ENCODE data around the gene THEMIS2. TPM values are rescaled to one million over a fixed set of nuclear protein-coding genes. Genes with fewer than 3 reads are reported as not detected.
A peak's percentile ranks its signal among the peaks of the same experiment; 100 is the strongest.
"Not testable (repeated sequence)": the region's sequence is repeated elsewhere in the genome, so short reads cannot be mapped to it uniquely, and the experiment has no call there.

THEMIS2 gene
- total RNA-seq, 2 experiments from 2014 or later, result 14.2 to 16.2 TPM

DNA sequence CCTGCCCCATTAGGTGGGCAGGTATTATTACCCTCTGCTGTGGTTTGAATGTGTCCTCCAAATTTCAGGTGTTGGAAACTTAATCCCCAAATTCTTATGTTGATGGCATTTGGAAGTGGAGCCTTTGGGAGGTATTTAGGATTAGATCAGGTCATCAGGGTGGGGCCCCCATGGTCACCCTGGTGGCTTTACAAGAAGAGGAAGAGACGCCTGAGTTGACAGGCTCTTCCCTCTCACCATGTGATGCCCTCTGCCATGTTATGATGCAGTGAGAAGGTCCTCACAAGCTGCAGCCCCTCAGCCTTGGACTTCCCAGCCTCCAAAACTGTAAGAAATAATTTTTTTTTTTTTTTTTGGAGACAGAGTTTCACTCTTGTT is 8.8 kb upstream of the THEMIS2 start:
- no peak for DNase-seq
- H3K9me3 Mint-ChIP-seq (ENCODE audit: low read depth), result no peaks in the 10 kb centered on the region
- H3K4me3 Mint-ChIP-seq, result no peak overlapping the region
- no peaks in the 10 kb centered on the region for H3K36me3 Mint-ChIP-seq (ENCODE audit: low read depth)
- no peaks in the 10 kb centered on the region for H3K27me3 Mint-ChIP-seq
- ChIA-PET CTCF (interaction anchor here (1.8 kb wide), 1 partner anchor 76 kb away, joined by 4 read pairs; no protein-coding TSS in a partner anchor), POLR2A (no interaction called here)
- ATAC-seq, result no peak
- H3K27ac Mint-ChIP-seq, result peak overlapping the region; percentile 29
- intact Hi-C loops (cut with DNase I, micrococcal nuclease), result no loop called here
- H3K4me1 Mint-ChIP-seq, result peaks cover 27% of the 10 kb centered on the region

DNA sequence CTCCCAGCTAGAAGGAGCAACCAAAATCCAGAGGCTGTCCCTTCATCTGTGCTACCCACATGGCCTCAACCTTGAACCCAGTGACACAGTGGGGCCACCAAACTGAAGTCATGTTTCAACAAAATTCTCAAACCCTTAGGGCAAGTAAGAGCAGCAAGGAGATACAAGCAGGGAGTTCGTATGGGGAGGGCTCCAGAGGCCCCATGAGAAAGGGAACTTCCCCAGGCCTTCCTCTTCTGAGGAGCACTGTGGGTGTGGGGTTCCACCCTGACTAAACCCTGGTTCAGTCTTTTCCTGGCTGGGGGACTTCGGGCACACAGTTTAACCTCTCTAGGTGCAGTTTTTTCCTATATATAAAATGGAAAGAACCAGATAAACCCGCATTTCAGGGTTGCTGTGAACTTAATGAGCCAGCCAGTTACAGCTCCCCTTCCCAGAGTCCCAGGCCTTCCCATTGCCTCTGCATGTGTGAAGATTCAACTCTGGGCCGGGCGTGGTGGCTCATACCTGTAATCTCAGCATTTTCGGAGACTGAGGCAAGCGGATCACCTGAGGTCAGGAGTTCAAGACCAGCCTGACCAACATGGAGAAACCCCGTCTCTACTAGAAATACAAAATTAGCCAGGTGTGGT is 8.0 kb upstream of the THEMIS2 start:
- Mint-ChIP-seq H3K27me3 (no peaks in the 10 kb centered on the region), H3K4me1 (peaks cover 35% of the 10 kb centered on the region), H3K36me3 (ENCODE audit: low read depth) (no peaks in the 10 kb centered on the region), H3K27ac (peak overlapping the region; percentile 93), H3K4me3 (no peak overlapping the region), H3K9me3 (ENCODE audit: low read depth) (no peaks in the 10 kb centered on the region)
- peak; percentile 66 for ATAC-seq
- POLR2A ChIA-PET, result no interaction called here
- CTCF ChIA-PET, result interaction anchor here (1.8 kb wide), 1 partner anchor 76 kb away, joined by 4 read pairs; no protein-coding TSS in a partner anchor
- intact Hi-C loops (cut with DNase I, micrococcal nuclease), result no loop called here
- peak; percentile 57 for DNase-seq

DNA sequence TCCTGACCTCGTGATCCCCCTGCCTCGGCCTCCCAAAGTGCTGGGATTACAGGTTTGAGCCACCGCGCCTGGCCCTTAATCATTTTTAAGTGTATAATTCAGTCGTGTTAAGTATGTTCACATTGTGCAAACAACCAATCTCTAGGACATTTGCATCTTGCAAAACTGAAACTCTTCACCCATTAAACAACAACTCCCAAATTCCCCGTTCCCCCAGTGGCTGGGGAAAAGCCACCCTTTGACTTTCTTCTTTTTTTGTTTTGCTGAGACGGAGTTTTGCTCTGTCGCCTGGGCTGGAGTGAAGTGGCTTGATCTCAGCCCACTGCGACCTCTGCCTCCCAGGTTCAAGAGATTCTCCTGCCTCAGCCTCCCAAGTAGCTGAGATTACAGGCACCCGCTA is 6.5 kb upstream of the THEMIS2 start:
- ATAC-seq (no peak), DNase-seq (no peak)
- no peaks in the 10 kb centered on the region for H3K27me3 Mint-ChIP-seq
- H3K4me3 Mint-ChIP-seq, result no peak overlapping the region
- CTCF ChIA-PET, result no interaction called here
- H3K4me1 Mint-ChIP-seq, result peaks cover 41% of the 10 kb centered on the region
- intact Hi-C loops (cut with DNase I, micrococcal nuclease), result no loop called here
- peak overlapping the region; percentile 55 for H3K27ac Mint-ChIP-seq
- POLR2A ChIA-PET, result no interaction called here
- H3K36me3 Mint-ChIP-seq (ENCODE audit: low read depth), result no peaks in the 10 kb centered on the region
- no peaks in the 10 kb centered on the region for H3K9me3 Mint-ChIP-seq (ENCODE audit: low read depth)

GRCh38 chr1:27868556-27868931 is 3.8 kb upstream of the THEMIS2 start:
- Mint-ChIP-seq H3K9me3 (ENCODE audit: low read depth) (no peaks in the 10 kb centered on the region), H3K36me3 (ENCODE audit: low read depth) (no peaks in the 10 kb centered on the region), H3K27ac (peak overlapping the region; percentile 94), H3K4me3 (peak overlapping the region; percentile 60), H3K4me1 (peaks cover 40% of the 10 kb centered on the region), H3K27me3 (no peaks in the 10 kb centered on the region)
- CTCF ChIA-PET, result no interaction called here
- POLR2A ChIA-PET, result no interaction called here
- intact Hi-C loops (cut with DNase I, micrococcal nuclease), result no loop called here
- no peak for DNase-seq
- no peak for ATAC-seq

DNA sequence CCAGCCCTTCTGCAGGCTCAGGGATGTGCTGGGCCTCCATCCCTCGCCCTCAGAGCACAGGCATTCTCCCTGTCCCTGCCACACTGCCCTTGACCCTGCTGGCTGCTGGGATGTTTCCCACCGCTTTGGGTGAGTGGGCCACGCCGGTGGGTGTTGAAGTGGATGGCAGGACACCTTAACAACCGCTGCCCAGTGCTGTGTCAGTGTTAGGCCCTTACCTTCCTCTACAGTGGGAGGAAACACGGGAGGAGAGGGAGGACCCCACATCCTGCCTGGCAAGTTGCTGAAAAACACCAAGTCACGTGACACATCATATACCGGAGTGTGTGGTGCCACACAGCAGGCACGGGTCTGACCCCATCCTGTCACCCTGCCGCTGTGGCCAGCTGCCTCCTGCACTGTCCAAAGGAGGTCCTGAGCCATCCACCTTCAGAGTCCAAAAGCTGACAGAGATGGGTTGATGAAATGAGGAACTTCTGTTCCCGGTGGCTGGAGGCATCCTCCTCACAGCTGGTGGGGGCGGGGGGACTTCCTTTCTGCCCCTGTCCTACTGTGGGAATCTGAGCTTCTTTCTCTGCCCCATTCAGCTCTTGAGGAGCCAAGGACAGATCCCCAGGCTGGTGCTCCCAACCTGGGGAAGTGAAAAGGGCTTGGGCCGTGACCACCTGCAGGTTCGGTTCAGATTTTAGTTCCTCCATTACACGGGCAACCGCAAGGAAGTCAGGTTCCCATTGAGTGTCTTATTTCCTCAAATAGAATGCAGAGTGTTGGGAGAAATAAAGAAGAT is 3.2 kb upstream of the THEMIS2 start:
- intact Hi-C loops (cut with DNase I, micrococcal nuclease), result no loop called here
- POLR2A ChIA-PET, result no interaction called here

GRCh38 chr1:27869719-27870085 is 2.6 kb upstream of the THEMIS2 start:
- no peak for DNase-seq

More for the DNA sequence above, 3.2 kb upstream of the THEMIS2 start:
- Mint-ChIP-seq H3K36me3 (ENCODE audit: low read depth) (no peaks in the 10 kb centered on the region), H3K27me3 (no peaks in the 10 kb centered on the region), H3K9me3 (ENCODE audit: low read depth) (no peaks in the 10 kb centered on the region), H3K4me1 (peaks cover 38% of the 10 kb centered on the region), H3K27ac (peak overlapping the region; percentile 94), H3K4me3 (peak overlapping the region; percentile 60)
- ATAC-seq (peak; percentile 66), DNase-seq (peak; percentile 70)
- CTCF ChIA-PET, result interaction anchor here (0.5 kb wide), 1 partner anchor 376 kb away, joined by 3 read pairs; no protein-coding TSS in a partner anchor

DNA sequence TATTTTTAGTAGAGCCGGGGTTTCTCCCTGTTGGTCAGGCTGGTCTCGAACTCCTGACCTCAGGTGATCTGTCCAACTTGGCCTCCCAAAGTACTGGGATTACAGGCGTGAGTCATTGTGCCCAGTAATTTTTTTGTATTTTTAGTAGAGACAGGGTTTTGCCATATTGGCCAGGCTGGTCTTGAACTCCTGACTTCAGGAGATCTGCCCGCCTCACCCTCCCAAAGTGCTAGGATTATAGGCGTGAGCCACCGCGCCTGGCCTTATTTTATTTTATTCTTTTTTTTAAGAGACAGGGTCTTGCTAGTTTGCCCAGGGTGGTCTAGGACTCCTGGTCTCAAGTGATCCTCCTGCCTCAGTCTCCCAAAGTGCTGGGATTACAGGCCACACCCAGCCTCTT is 1.3 kb upstream of the THEMIS2 start:
- peaks cover 36% of the 10 kb centered on the region for H3K4me1 Mint-ChIP-seq
- H3K9me3 Mint-ChIP-seq (ENCODE audit: low read depth); CTCF ChIA-PET; H3K27me3 Mint-ChIP-seq; H3K36me3 Mint-ChIP-seq (ENCODE audit: low read depth); H3K4me3 Mint-ChIP-seq; DNase-seq; H3K27ac Mint-ChIP-seq; ATAC-seq; intact Hi-C loops (cut with DNase I, micrococcal nuclease): not testable (repeated sequence)
- POLR2A ChIA-PET, result interaction anchor here (0.7 kb wide), 1 partner anchor 148 kb away, joined by 6 read pairs; no protein-coding TSS in a partner anchor

More at GRCh38 chr1:27869719-27870085, 2.6 kb upstream of the THEMIS2 start:
- CTCF ChIA-PET, result interaction anchor here (0.5 to 1.1 kb wide), 2 partner anchors 21 to 375 kb away, joined by 3 read pairs; no protein-coding TSS in a partner anchor
- POLR2A ChIA-PET, result no interaction called here
- Mint-ChIP-seq H3K27ac (peak overlapping the region; percentile 94), H3K4me3 (peak overlapping the region; percentile 60), H3K4me1 (peaks cover 34% of the 10 kb centered on the region), H3K36me3 (ENCODE audit: low read depth) (no peaks in the 10 kb centered on the region), H3K9me3 (ENCODE audit: low read depth) (no peaks in the 10 kb centered on the region), H3K27me3 (no peaks in the 10 kb centered on the region)
- intact Hi-C loops (cut with DNase I, micrococcal nuclease), result no loop called here
- ATAC-seq, result no peak

DNA sequence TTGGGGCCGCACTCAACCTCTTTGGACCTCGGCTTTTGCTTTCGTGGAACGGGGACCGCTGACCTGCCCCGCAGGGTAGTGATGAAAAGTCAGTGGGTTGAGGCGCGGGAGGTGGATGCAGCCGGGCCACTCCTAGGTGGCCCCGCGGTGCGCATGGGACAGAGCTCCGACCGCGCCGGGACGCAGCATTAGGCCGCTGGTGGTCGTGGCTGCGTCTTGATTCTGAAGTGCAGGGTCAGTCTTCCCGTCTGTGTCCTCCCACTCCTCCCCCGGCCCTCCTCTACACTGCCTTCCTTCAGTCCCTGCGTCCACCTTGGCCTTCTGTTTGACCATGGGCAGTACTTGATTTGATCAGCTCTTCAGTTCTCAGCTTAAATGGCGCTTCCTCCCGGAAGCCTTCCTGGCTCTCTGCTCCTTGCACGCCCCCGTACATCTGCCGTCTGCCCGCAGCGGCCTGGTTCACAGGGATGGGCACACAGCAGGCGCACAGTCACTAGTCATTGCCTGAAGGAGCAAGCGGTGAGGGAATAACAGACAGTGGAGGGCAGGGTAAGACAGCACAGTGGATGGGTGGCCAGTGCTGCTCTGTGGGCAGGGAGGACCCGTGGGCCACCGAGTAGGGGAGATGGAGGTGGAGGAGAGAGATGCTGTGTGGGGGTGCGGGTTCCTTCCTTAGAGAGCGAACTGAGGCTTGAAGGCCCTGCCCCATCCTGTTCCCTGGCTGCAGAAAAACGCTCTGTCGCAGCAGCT is 633 bp downstream of the THEMIS2 start:
- ChIA-PET CTCF (interaction anchor here (0.6 kb wide), 1 partner anchor 49 kb away, joined by 4 read pairs; no protein-coding TSS in a partner anchor), POLR2A (no interaction called here)
- Mint-ChIP-seq H3K4me3 (peak overlapping the region; percentile 87), H3K4me1 (peaks cover 35% of the 10 kb centered on the region), H3K27ac (peak overlapping the region; percentile 83), H3K9me3 (ENCODE audit: low read depth) (no peaks in the 10 kb centered on the region), H3K36me3 (ENCODE audit: low read depth) (no peaks in the 10 kb centered on the region), H3K27me3 (no peaks in the 10 kb centered on the region)
- ATAC-seq, result peak; percentile 34
- peak; percentile 66 for DNase-seq
- intact Hi-C loops (cut with DNase I, micrococcal nuclease), result loop anchor here in 1 of 2 experiments (1.0 kb wide), 6 partner anchors 43 to 360 kb away; partner anchors contain the start of genes DNAJC8, EYA3, FAM76A and PPP1R8

DNA sequence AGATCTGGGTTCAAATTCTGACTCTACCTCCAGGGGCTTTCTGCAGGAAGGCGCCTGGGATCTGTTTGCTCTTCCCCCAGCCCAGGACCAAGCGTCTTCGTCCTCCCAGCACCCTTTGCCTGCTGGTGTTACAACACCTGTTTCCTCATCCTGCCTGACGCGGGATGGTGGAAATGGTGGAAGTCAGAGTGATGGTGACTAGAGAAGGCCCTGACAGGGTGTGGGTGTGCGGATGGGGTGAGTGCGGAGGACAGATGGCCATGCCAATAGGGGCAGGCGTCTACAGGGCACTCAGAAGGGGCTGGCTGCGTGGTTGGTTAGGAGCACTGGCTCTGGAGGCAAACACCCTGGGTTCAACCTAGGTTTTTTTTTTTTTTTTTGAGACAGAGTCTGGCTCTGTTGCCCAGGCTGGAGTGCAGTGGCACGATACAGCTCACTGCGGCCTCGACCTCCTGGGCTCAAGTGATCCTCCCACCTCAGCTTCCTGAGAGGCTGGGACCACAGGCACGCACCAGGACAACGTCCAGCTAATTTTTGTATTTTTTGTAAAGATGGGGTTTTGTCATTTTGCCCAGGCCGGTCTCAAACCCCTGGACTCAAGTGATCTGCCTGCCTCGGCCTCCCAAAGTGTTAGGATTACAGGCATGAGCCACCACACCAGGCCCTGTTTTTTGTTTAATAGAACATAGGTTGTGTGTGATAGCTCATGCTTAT is 1.5 kb downstream of the THEMIS2 start:
- intact Hi-C loops (cut with DNase I, micrococcal nuclease), result no loop called here
- Mint-ChIP-seq H3K36me3 (ENCODE audit: low read depth) (no peaks in the 10 kb centered on the region), H3K27me3 (no peaks in the 10 kb centered on the region), H3K27ac (peak overlapping the region; percentile 30), H3K9me3 (ENCODE audit: low read depth) (no peaks in the 10 kb centered on the region), H3K4me1 (peaks cover 28% of the 10 kb centered on the region), H3K4me3 (peak overlapping the region; percentile 87)
- no peak for ATAC-seq
- ChIA-PET POLR2A (no interaction called here), CTCF (interaction anchor here (0.6 kb wide), 1 partner anchor 217 kb away, joined by 3 read pairs; no protein-coding TSS in a partner anchor)
- DNase-seq, result no peak

GRCh38 chr1:27876341-27877114 is 4.2 kb downstream of the THEMIS2 start:
- H3K27me3 Mint-ChIP-seq, result no peaks in the 10 kb centered on the region
- no peak for ATAC-seq
- H3K9me3 Mint-ChIP-seq (ENCODE audit: low read depth), result no peaks in the 10 kb centered on the region
- no peak overlapping the region for H3K4me3 Mint-ChIP-seq
- H3K27ac Mint-ChIP-seq, result no peak overlapping the region
- CTCF ChIA-PET, result interaction anchor here (1.1 to 1.9 kb wide), 2 partner anchors 19 to 44 kb away, joined by 4 to 5 read pairs; no protein-coding TSS in a partner anchor
- intact Hi-C loops (cut with DNase I, micrococcal nuclease), result no loop called here
- H3K4me1 Mint-ChIP-seq, result peaks cover 16% of the 10 kb centered on the region
- H3K36me3 Mint-ChIP-seq (ENCODE audit: low read depth), result peaks cover 1% of the 10 kb centered on the region
- POLR2A ChIA-PET, result no interaction called here
- DNase-seq, result no peak
